Suppressor macrophage (primary cell): Measurements from ENCODE around the gene TPO.
"Not testable (repeated sequence)": the region's sequence is repeated elsewhere in the genome, so short reads cannot be mapped to it uniquely, and the experiment has no call there.

Experiments used
- DNase-seq, 4 experiments: peaks; one replicate each; pipeline ENCODE4 v3.0.0-alpha.2; 2020 to 2022

The TPO gene

DNA sequence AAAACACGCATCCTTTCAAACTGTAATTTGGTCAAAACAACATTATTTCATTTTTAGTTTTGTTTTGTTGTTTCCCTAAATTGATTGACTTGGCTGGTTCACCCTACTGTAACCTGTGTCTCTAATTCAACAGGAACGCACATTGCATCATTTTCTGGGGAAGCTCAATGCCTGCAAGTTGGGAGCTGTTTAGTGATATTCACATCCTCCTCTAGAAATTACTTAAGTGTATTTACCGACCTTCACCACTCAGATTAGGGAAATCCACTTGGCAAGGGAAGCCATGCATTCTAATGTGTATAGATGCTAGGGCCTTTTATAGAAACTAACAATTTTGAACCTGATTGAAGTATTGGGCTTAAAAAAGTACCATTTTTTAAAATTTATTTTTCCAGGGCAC lies 7.3 kb upstream of the TPO start:
- no peak for DNase-seq

DNA sequence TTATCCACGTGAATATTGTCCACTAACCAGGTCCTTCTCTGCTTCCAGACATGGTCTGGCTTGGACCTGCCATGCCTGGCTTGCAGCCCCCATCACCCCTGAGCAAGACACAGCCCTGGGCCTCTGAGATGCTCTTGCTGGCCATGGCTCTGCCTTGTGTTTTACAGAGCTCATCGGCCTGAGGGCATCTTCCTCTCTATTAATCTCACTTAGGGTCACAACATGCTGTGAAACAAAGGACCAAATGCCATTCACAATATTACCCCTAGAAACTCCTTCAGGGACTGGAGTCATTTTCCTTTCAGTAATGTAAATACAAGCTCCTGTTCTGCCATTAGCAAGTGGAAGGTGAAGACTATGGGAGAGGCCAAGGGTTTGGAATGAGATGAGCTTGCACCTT lies 6.8 kb upstream of the TPO start:
- DNase-seq: no peak

DNA sequence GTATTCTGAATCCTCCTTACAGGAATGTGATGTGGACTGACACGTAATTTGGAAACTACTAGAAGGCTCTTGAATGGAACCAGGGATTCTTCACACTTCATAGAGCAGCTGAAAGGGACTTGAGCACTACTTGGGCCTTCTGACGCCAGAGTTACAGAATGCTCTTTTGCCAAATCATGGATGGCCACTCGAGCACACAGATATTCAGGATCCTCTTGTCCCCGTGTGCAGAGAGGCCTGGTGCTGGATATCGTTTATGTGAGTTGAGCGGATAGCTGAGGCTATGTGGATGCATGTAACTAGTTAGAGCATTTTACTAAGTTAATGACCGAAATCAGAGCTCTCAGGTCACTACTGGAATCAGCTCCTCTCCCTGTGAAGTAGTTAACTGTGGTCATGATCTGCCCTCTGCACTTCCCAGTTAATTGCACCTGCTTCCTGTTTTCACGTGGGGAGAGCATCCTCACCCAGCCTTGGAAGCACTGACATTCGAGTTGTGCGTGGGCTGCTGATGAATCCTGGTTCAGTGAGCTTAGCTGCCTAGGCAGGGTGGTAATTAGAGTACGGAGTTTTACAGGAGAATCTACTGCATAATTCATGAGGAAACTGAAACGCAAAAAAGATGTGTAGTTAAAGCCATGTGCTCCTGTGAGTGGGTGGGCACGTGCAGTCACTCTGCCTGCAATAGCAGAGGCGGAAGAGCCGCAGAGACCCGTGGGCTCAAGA lies 5.2 kb upstream of the TPO start:
- DNase-seq: no peak

DNA sequence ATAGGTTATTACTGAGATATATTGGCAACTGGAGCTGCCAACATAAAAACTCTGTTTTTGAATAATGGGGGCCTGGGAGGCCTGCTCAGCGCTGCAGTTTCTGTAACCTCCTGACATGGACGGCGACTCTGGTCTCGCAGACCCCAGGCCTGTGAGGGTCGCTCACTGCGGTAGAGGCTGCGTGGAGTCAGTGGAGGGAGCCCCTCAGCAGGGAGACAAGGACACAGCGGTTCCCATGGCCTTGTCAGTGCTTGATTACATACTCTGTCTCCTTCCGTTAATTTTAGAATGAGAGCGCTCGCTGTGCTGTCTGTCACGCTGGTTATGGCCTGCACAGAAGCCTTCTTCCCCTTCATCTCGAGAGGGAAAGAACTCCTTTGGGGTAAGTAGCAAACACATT lies 858 bp downstream of the TPO start:
- DNase-seq: no peak

GRCh38 chr2:1414901-1415300 lies 1.6 kb downstream of the TPO start:
- DNase-seq: not testable (repeated sequence)

DNA sequence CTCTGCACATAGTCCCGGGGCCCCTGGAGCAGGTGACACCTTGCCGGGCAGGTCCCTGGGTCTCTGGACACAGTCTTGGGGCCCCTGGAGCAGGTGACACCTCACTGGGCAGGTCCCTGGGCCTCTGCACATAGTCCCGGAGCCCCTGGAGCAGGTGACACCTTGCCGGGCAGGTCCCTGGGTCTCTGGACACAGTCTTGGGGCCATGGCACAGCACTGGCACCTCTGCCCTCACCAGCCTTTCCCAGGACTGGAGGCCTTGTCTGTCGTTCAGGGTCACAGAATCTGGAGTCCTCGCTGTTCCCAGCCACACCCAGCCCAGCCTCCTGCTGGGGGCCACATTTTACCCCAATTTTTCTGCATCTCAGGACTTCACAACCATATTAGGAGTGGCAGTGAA lies 2.2 kb downstream of the TPO start:
- no peak for DNase-seq

- DNase-seq: no peak
Measured at GRCh38 chr2:1418566-1418965, 5.3 kb downstream of the TPO start.

DNA sequence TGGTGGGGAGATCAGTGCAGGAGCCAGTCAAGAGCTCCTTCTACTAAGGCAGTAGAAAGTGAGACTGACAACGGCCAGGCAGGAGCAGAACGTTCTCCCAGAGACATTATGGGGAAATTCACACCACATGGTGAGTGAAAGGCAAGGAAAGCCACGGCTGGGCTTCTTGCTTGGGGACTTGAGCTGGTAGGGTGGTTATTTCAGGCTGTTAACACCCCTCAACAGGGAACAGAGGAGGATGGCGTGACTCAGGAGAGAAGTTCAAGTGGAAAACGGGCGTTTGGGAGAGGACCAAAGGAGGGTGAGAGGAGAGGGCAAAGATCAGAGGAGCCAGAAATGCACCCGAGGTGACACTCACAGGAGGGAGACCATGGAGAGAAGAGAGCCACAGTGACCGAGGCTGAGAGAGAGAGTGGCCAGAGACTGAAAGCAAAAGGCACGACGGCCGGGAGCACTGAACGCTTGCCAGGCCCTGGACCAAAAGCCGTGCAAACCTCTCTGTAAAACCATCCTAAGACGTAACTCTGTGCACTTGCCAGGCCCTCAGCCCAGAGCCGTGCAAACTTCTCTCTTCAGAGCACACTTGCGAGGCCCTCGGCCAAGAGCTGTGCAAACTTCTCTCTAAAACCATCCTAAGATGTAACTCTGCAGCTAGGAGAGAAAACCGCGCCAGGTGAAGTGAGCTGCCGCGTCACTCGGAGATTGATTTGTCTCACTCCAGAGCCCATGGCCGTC lies 7.7 kb downstream of the TPO start:
- no peak for DNase-seq

DNA sequence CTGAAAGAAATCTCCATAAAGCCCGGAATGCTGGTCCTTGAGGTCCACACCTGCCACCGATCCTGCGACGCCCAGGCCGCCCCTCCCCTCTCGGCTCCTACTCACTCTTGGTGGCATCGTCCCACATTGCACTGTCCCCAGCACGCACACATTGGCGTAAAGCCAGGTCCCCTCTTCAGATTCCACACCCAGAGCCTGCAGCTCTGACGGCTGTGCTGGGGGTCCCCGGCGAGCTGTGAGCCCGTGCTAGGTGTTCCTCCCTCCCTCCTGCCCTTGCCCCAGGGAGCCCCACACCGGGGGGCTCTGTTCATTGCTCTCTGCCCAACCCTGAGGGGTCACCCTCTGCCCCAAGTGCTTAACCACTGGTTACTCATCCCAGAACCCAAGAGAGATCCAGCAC lies 8.5 kb downstream of the TPO start:
- no peak for DNase-seq

- DNase-seq: no peak
Measured at GRCh38 chr2:1422131-1422530, 8.9 kb downstream of the TPO start.

GRCh38 chr2:1422716-1423285 lies 9.5 kb downstream of the TPO start:
- no peak for DNase-seq

DNA sequence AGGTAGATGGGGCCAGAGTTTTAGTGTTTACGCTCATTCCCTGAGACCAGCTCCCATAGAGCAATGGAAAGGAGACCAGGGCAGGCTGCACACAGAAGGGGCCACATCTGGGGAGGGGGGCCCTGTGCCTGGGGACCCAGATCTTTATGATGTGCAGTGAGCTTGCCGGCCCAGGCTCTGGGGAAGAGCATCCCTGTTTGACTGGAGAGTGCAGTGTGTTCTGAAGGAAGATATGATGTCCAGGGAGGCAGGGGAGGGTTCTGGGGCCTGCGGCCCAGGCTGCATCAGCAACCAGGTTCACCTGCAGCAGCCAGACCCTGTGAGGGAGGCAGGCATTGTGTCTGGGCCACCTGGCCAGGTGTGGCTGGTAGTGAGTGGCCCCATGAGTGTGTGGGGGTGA lies 13.8 kb downstream of the TPO start:
- DNase-seq: no peak

GRCh38 chr2:1429895-1430294 lies 16.6 kb downstream of the TPO start:
- DNase-seq: no peak

- no peak for DNase-seq
Measured at GRCh38 chr2:1430491-1430890, 17.2 kb downstream of the TPO start.

- DNase-seq: no peak
Measured at GRCh38 chr2:1431886-1432400, 18.7 kb downstream of the TPO start.

DNA sequence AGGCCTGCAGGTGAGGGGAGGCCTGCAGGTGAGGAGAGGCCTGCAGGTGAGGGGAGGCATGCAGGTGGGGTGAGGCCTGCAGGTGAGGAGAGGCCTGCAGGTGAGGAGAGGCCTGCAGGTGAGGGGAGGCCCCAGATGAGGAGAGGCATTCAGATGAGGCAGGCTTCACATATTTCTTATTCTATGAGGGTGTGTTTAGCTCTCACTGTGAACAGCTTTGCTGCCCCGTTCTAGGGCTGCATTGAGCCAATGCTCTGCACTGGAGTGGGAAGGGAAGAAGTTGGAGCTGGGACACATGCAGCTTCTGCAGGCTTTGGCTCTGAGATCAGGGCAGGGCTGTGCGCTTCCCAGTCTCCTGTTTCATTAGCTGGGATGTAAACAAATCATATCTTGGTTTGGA lies 19.5 kb downstream of the TPO start:
- DNase-seq: no peak

DNA sequence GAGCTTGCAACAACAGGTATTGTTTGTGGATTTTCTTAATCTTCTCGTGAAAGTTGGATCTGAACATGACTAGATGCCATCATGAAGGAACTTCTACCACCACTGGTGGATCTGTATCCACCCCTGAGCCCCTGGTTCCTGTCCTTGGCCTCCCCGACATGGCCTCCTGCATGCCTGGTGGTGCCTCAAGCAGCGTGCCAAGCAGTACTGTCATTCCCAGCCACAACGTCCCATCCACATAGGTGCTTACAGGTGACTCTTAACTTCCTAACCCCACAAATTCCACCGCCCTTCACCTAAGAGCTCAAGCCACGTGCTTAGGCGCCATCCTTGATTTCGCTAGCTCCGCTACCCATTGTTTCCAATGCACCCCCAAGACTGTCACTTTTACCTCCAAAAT lies 23.1 kb downstream of the TPO start:
- no peak for DNase-seq

DNA sequence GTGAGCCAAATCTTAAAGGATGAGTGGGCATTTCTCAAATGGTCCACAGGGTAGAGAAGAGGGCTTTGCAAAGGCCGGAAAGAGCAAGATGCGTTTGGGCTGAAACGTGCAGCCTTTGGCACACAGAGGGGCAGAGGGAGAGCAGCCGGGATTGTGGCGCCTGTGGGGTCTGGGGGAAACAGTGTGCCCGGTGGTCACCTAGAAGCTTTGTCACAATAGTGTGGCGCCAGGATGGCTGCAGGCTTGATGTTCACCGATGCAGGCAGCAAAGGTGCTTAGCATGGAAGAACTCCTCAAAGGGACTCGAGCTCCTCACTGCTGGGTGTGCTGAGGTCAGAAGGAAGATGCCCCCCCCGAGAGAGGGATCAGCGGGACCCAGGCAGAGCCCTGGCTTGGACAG lies 23.8 kb downstream of the TPO start:
- no peak for DNase-seq

GRCh38 chr2:1437537-1437936 lies 24.3 kb downstream of the TPO start:
- DNase-seq: no peak

DNA sequence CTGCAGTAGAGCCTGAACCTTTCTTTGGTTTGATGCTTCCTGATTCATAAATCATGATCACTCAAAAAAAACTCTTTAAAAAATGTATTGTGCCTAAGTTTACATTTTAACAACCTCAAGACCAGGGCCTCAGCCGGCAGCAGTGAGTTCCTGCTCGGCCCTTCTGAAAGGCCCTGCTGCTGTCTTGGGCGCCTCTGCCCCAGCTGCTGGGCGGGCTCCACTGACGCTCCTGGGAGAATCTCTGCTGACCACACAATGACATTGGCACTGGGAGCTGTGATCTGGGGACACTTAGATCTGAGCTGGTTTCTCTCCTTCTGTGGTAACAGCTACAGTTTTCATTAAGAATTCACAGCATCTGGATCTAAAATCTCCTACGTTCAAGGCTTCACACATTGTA lies 25.7 kb downstream of the TPO start:
- DNase-seq: no peak

DNA sequence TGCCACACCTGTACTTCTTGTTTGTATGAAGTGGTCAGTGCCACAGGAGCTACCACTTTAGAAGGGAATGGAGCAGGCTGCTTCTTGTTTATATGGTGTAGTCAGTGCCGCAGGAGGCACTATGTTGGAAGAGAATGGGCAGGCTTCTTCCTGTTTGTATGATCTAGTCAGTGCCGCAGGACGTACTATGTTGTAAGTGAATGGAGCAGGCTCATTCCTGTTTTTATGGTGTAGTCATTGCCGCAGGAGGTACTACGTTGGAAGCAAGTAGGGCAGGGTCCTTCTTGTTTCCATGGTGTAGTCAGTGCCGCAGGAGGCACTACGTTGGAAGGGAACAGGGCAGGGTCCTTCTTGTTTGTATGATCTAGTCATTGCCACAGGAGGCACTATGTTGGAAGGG lies 27.3 kb downstream of the TPO start:
- no peak for DNase-seq

- DNase-seq: no peak
Measured at GRCh38 chr2:1446301-1446700, 33.0 kb downstream of the TPO start.

DNA sequence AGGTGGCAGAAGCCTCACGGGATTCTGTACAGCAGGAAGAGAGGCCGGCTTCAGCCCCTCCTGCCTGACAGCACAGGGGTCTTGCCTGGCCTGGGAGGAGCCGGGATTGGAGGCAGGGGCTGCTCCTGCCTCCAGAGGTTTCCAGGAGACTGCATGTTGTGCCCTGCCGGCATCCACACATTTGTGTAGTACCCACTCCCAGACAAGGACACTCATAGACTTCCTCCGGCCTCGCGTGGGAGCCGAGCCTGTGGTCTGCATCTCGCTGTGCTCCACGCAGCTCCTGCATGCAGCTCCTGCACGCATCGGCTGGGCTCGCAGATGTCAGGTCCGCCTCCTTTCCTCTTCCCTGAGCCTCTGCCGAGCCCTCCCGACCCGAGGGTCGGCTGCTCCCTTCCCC lies 34.7 kb downstream of the TPO start:
- DNase-seq: no peak

GRCh38 chr2:1450915-1451314 lies 37.7 kb downstream of the TPO start:
- DNase-seq: no peak
